NB4 (cell line): Measurements from ENCODE around the gene CHMP1B.

Experiments
- POLR2A ChIP-seq: IDR thresholded peaks from 2 replicates; pipeline ENCODE4 v1.6.1; 2011; ENCODE audit warnings: mild to moderate bottlenecking; ENCODE audit not compliant: insufficient read length; ENCODE audit errors: extremely low read depth
- TF ChIP-seq, protein P1 (sequence below): IDR thresholded peaks from 2 replicates; pipeline ENCODE4 v1.6.1; 2011; ENCODE audit warnings: low read depth, low read length
- TF ChIP-seq, protein P2 (sequence below): IDR thresholded peaks from one replicate; pipeline ENCODE4 v1.5.1; 2012; ENCODE audit warnings: low read depth, low read length

DNA sequence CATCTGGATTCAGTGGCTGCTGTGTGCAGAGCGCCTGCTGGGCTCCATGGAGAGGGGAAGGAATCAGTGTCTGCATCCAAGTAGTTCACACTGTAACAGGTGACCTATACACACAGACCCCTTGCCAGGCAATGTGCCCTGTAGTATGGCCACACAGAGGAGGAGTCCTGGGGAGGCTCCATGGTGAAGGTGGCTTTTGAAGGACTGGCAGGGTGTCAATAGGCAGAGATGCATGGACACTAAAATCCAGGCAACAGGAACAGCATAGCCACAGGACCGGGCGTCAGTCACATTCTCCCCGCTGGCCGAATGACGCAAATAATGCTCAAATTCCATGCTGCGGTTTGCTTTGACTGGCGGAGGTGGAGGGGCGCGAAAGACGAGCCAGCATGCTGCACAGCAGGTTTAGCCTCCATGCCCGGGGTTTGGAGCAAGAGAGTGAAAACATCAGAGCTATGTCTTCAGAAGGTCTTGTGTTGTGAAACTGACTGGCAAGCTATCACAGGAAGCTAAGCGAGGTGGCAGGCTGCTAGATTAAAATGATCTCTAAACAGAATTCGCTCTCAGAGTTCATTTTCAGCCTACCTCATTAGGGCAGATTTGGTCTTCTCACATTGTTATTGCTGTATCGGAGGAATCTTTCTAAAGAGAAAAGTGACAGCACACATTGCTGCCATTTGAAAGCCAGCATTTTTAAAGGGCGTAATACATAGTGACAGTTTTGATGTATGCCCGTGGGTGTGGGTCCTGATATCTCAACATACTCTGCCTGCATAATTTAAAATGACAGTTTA, 1.2 kb upstream of the CHMP1B start:
- TF ChIP-seq, protein P1, sequence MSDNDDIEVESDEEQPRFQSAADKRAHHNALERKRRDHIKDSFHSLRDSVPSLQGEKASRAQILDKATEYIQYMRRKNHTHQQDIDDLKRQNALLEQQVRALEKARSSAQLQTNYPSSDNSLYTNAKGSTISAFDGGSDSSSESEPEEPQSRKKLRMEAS, result peak; percentile 55; the same call in 1 of the 2 replicates
- TF ChIP-seq, protein P2, sequence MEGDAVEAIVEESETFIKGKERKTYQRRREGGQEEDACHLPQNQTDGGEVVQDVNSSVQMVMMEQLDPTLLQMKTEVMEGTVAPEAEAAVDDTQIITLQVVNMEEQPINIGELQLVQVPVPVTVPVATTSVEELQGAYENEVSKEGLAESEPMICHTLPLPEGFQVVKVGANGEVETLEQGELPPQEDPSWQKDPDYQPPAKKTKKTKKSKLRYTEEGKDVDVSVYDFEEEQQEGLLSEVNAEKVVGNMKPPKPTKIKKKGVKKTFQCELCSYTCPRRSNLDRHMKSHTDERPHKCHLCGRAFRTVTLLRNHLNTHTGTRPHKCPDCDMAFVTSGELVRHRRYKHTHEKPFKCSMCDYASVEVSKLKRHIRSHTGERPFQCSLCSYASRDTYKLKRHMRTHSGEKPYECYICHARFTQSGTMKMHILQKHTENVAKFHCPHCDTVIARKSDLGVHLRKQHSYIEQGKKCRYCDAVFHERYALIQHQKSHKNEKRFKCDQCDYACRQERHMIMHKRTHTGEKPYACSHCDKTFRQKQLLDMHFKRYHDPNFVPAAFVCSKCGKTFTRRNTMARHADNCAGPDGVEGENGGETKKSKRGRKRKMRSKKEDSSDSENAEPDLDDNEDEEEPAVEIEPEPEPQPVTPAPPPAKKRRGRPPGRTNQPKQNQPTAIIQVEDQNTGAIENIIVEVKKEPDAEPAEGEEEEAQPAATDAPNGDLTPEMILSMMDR, result no peak
- TF ChIP-seq POLR2A, result no peak
